ENCODE data around the gene ADAMTS12. TPM values are rescaled to one million over a fixed set of nuclear protein-coding genes. Genes with fewer than 3 reads are reported as not detected.

ADAMTS12 gene
- total RNA-seq, 1 experiment from 2014 or later = 1.2 TPM

GRCh38 chr5:33513462-33514185 is 378.2 kb downstream of the ADAMTS12 start:
- no peaks in the 10 kb centered on the region for H3K4me1 Mint-ChIP-seq (ENCODE audit: low read depth, unreplicated experiment)
- H3K36me3 Mint-ChIP-seq (ENCODE audit: insufficient read depth, unreplicated experiment) = no peaks in the 10 kb centered on the region
- H3K9me3 Mint-ChIP-seq (ENCODE audit: low read depth, unreplicated experiment) = peaks cover 5% of the 10 kb centered on the region
- H3K27ac Mint-ChIP-seq (ENCODE audit: unreplicated experiment) = no peak overlapping the region
- BruUV-seq (replicated peaks) = no TSS peak
- intact Hi-C loops (cut with micrococcal nuclease; ENCODE audit: unreplicated experiment) = no loop called here
- H3K27me3 Mint-ChIP-seq (ENCODE audit: unreplicated experiment) = no peaks in the 10 kb centered on the region
- H3K4me3 Mint-ChIP-seq (ENCODE audit: low read depth, unreplicated experiment) = no peak overlapping the region
- DNase-seq = no peak
- TF ChIP-seq CTCF (IDR thresholded peaks at IDR 0.05; ENCODE audit: unreplicated experiment) = no peak
- CTCF ChIA-PET = no interaction called here

GRCh38 chr5:33509036-33509435 is 382.8 kb downstream of the ADAMTS12 start:
- no peak for TF ChIP-seq CTCF (IDR thresholded peaks at IDR 0.05; ENCODE audit: unreplicated experiment)
- intact Hi-C loops (cut with micrococcal nuclease; ENCODE audit: unreplicated experiment) = no loop called here
- Mint-ChIP-seq H3K27ac (ENCODE audit: unreplicated experiment) (no peak overlapping the region), H3K4me1 (ENCODE audit: low read depth, unreplicated experiment) (no peaks in the 10 kb centered on the region), H3K36me3 (ENCODE audit: insufficient read depth, unreplicated experiment) (no peaks in the 10 kb centered on the region), H3K4me3 (ENCODE audit: low read depth, unreplicated experiment) (no peak overlapping the region), H3K27me3 (ENCODE audit: unreplicated experiment) (no peaks in the 10 kb centered on the region), H3K9me3 (ENCODE audit: low read depth, unreplicated experiment) (peaks cover under 1% of the 10 kb centered on the region)
- DNase-seq = no peak
- no TSS peak for BruUV-seq (replicated peaks)
- CTCF ChIA-PET = no interaction called here

GRCh38 chr5:33507426-33507825 is 384.4 kb downstream of the ADAMTS12 start:
- H3K36me3 Mint-ChIP-seq (ENCODE audit: insufficient read depth, unreplicated experiment) = no peaks in the 10 kb centered on the region
- no peak overlapping the region for H3K27ac Mint-ChIP-seq (ENCODE audit: unreplicated experiment)
- no peak overlapping the region for H3K4me3 Mint-ChIP-seq (ENCODE audit: low read depth, unreplicated experiment)
- CTCF ChIA-PET = no interaction called here
- no peak for TF ChIP-seq CTCF (IDR thresholded peaks at IDR 0.05; ENCODE audit: unreplicated experiment)
- DNase-seq = no peak
- no peaks in the 10 kb centered on the region for H3K27me3 Mint-ChIP-seq (ENCODE audit: unreplicated experiment)
- no peaks in the 10 kb centered on the region for H3K4me1 Mint-ChIP-seq (ENCODE audit: low read depth, unreplicated experiment)
- no peaks in the 10 kb centered on the region for H3K9me3 Mint-ChIP-seq (ENCODE audit: low read depth, unreplicated experiment)
- no TSS peak for BruUV-seq (replicated peaks)
- intact Hi-C loops (cut with micrococcal nuclease; ENCODE audit: unreplicated experiment) = no loop called here

GRCh38 chr5:33504570-33504969 is 387.2 kb downstream of the ADAMTS12 start:
- Mint-ChIP-seq H3K27me3 (ENCODE audit: unreplicated experiment) (no peaks in the 10 kb centered on the region), H3K9me3 (ENCODE audit: low read depth, unreplicated experiment) (no peaks in the 10 kb centered on the region), H3K36me3 (ENCODE audit: insufficient read depth, unreplicated experiment) (no peaks in the 10 kb centered on the region), H3K27ac (ENCODE audit: unreplicated experiment) (no peak overlapping the region), H3K4me3 (ENCODE audit: low read depth, unreplicated experiment) (no peak overlapping the region), H3K4me1 (ENCODE audit: low read depth, unreplicated experiment) (no peaks in the 10 kb centered on the region)
- BruUV-seq (replicated peaks) = no TSS peak
- no peak for TF ChIP-seq CTCF (IDR thresholded peaks at IDR 0.05; ENCODE audit: unreplicated experiment)
- no peak for DNase-seq
- CTCF ChIA-PET = no interaction called here
- intact Hi-C loops (cut with micrococcal nuclease; ENCODE audit: unreplicated experiment) = no loop called here

Data from Calu3 (cell line).